HL-60 (cell line): ENCODE results near the gene CAMK1D.

Experiments
- GABPA ChIP-seq: IDR thresholded peaks from 2 replicates; pipeline ENCODE4 v1.6.1; 2012; ENCODE audit warnings: low read depth
- POLR2AphosphoS5 ChIP-seq: IDR thresholded peaks from 2 replicates; pipeline ENCODE4 v1.6.1; 2012; ENCODE audit warnings: low read depth
- TF ChIP-seq, protein P1 (sequence below): IDR thresholded peaks from one replicate; pipeline ENCODE4 v1.5.1; 2011; ENCODE audit warnings: low read length, control low read depth, inconsistent platforms; ENCODE audit not compliant: insufficient read depth

DNA sequence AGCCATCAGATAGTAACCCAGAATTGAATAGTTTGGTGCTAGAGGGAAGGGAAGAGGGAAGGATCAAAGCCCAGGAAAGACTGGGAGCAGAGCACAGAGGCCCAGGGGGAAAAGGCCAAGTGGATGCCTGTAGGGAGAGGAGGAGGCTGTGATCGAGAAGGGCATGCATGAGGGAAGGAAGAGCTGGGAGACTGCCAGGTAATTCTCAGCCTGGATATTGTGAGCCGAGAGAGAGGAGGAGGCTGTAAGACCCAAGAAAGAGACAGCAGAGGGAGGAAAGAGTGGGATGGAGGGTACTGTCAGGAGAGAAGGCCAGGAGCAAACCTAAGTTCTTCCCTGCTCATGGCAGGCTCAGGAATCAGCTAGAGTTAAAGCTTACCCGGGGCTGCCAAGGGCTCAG lies 474.0 kb downstream of the CAMK1D start:
- TF ChIP-seq, protein P1, sequence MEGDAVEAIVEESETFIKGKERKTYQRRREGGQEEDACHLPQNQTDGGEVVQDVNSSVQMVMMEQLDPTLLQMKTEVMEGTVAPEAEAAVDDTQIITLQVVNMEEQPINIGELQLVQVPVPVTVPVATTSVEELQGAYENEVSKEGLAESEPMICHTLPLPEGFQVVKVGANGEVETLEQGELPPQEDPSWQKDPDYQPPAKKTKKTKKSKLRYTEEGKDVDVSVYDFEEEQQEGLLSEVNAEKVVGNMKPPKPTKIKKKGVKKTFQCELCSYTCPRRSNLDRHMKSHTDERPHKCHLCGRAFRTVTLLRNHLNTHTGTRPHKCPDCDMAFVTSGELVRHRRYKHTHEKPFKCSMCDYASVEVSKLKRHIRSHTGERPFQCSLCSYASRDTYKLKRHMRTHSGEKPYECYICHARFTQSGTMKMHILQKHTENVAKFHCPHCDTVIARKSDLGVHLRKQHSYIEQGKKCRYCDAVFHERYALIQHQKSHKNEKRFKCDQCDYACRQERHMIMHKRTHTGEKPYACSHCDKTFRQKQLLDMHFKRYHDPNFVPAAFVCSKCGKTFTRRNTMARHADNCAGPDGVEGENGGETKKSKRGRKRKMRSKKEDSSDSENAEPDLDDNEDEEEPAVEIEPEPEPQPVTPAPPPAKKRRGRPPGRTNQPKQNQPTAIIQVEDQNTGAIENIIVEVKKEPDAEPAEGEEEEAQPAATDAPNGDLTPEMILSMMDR = no peak
- no peak for TF ChIP-seq POLR2AphosphoS5
- no peak for TF ChIP-seq GABPA
